Mammary epithelial cell (primary cell): Measurements from ENCODE around the gene PLXNA1.

Experiments
- EZH2 ChIP-seq: IDR thresholded peaks from 2 replicates; pipeline ENCODE4 v1.6.1; 2012; ENCODE audit warnings: low read length, inconsistent platforms, borderline replicate concordance
- TF ChIP-seq, protein P1 (sequence below), 2 donors: IDR thresholded peaks in 1 of 2; conservative IDR thresholded peaks in 1 of 2; 2 replicates each; pipeline ENCODE4 v1.5.1; 2011 to 2012; ENCODE audit warnings: inconsistent platforms in 2 of 2, low read length in 2 of 2, mild to moderate bottlenecking in 2 of 2, control low read depth in 1 of 2, low read depth in 1 of 2; ENCODE audit not compliant: insufficient read depth in 1 of 2; ENCODE audit errors: extremely low read depth in 1 of 2

DNA sequence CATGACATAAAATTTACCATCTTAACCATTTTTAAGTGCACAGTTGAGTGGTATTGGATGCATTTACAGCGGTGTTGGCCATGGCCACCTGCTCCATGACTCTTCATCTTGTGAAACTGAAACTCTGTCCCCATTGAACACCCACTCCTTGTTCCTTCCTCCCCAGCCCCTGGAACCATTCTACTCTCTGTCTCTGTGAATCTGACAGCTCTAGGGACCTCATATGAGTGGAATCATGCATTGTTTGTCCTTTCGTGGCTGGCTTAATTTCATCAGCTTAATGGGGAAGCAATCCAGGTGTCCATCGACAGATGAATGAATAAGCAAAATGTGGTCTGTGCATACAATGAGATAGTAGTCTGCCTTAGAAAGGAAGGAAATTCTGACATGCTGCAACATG, 42.5 kb downstream of the PLXNA1 start:
- TF ChIP-seq, protein P1, sequence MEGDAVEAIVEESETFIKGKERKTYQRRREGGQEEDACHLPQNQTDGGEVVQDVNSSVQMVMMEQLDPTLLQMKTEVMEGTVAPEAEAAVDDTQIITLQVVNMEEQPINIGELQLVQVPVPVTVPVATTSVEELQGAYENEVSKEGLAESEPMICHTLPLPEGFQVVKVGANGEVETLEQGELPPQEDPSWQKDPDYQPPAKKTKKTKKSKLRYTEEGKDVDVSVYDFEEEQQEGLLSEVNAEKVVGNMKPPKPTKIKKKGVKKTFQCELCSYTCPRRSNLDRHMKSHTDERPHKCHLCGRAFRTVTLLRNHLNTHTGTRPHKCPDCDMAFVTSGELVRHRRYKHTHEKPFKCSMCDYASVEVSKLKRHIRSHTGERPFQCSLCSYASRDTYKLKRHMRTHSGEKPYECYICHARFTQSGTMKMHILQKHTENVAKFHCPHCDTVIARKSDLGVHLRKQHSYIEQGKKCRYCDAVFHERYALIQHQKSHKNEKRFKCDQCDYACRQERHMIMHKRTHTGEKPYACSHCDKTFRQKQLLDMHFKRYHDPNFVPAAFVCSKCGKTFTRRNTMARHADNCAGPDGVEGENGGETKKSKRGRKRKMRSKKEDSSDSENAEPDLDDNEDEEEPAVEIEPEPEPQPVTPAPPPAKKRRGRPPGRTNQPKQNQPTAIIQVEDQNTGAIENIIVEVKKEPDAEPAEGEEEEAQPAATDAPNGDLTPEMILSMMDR (conservative IDR thresholded peaks at IDR 0.05 in 1 of 2, IDR thresholded peaks at IDR 0.05 in 1 of 2; ENCODE audit: extremely low read depth in 1 of 2, insufficient read depth in 1 of 2, low read depth in 1 of 2, low read length in 2 of 2) = no peak
- TF ChIP-seq EZH2 = no peak
